HL-60 (cell line): ENCODE data around the gene ARFIP1.

Source experiments
- DNase-seq, 2 experiments: peaks; one replicate each; pipeline ENCODE4 v3.0.0-alpha.2; 2010 to 2020; ENCODE audit warnings: low read depth in 1 of 2, low spot score in 1 of 2
- H3K27ac ChIP-seq: fragments of 250-450 bp; sonication (Bioruptor Pico); replicated peaks from 2 replicates; pipeline ENCODE4 v1.5.1; 2020; ENCODE audit warnings: mild to moderate bottlenecking, moderate library complexity
- H3K27me3 ChIP-seq: fragments of 250-450 bp; sonication (Bioruptor Pico); 2 replicates; pipeline ENCODE4 v1.5.1; 2021; ENCODE audit warnings: mild to moderate bottlenecking, moderate library complexity; ENCODE audit not compliant: insufficient read depth, poor library complexity, severe bottlenecking
- H3K4me3 ChIP-seq: replicated peaks from 2 replicates; pipeline ENCODE4 v1.5.1; 2011; ENCODE audit warnings: mild to moderate bottlenecking, control low read depth, low read length; ENCODE audit not compliant: insufficient read depth
- GABPA ChIP-seq: IDR thresholded peaks from 2 replicates; pipeline ENCODE4 v1.6.1; 2012; ENCODE audit warnings: low read depth
- POLR2AphosphoS5 ChIP-seq: IDR thresholded peaks from 2 replicates; pipeline ENCODE4 v1.6.1; 2012; ENCODE audit warnings: low read depth
- SPI1 ChIP-seq: IDR thresholded peaks from 2 replicates; pipeline ENCODE4 v1.6.1; 2012; ENCODE audit warnings: low read depth, mild to moderate bottlenecking, borderline replicate concordance
- TF ChIP-seq, protein P1 (sequence below): IDR thresholded peaks from one replicate; pipeline ENCODE4 v1.5.1; 2011; ENCODE audit warnings: low read length, control low read depth, inconsistent platforms; ENCODE audit not compliant: insufficient read depth
- TF ChIP-seq, protein P2 (sequence below): IDR thresholded peaks from 2 replicates; pipeline ENCODE4 v1.6.1; 2012; ENCODE audit warnings: low read depth; ENCODE audit not compliant: insufficient replicate concordance

ARFIP1 gene

DNA sequence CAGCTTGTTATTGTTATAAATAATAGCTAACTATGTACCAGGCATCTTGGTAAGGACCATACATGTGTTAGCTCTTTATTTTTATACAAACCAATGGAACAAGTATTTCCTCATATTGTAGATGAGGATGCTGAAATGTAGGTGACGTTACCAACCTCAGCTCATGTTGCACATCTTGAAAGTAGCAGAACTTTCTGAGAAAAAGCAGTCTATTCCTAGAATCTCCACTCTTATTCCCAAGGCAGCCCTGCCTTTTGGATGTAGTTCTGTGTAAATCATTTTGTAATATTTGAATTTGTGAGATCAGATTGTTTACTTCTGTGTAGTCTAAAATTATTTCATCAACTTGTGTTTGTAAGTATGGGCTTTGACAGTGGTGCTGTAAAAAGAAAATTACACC is 161.7 kb downstream of the ARFIP1 start:
- Histone ChIP-seq H3K4me3 (no peak overlapping the region), H3K27me3 (peaks cover 27% of the 10 kb centered on the region), H3K27ac (no peak overlapping the region)
- no peak for DNase-seq
- TF ChIP-seq GABPA: no peak
- TF ChIP-seq, protein P1, sequence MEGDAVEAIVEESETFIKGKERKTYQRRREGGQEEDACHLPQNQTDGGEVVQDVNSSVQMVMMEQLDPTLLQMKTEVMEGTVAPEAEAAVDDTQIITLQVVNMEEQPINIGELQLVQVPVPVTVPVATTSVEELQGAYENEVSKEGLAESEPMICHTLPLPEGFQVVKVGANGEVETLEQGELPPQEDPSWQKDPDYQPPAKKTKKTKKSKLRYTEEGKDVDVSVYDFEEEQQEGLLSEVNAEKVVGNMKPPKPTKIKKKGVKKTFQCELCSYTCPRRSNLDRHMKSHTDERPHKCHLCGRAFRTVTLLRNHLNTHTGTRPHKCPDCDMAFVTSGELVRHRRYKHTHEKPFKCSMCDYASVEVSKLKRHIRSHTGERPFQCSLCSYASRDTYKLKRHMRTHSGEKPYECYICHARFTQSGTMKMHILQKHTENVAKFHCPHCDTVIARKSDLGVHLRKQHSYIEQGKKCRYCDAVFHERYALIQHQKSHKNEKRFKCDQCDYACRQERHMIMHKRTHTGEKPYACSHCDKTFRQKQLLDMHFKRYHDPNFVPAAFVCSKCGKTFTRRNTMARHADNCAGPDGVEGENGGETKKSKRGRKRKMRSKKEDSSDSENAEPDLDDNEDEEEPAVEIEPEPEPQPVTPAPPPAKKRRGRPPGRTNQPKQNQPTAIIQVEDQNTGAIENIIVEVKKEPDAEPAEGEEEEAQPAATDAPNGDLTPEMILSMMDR: no peak
- TF ChIP-seq POLR2AphosphoS5: no peak
- TF ChIP-seq SPI1: no peak
- TF ChIP-seq, protein P2, sequence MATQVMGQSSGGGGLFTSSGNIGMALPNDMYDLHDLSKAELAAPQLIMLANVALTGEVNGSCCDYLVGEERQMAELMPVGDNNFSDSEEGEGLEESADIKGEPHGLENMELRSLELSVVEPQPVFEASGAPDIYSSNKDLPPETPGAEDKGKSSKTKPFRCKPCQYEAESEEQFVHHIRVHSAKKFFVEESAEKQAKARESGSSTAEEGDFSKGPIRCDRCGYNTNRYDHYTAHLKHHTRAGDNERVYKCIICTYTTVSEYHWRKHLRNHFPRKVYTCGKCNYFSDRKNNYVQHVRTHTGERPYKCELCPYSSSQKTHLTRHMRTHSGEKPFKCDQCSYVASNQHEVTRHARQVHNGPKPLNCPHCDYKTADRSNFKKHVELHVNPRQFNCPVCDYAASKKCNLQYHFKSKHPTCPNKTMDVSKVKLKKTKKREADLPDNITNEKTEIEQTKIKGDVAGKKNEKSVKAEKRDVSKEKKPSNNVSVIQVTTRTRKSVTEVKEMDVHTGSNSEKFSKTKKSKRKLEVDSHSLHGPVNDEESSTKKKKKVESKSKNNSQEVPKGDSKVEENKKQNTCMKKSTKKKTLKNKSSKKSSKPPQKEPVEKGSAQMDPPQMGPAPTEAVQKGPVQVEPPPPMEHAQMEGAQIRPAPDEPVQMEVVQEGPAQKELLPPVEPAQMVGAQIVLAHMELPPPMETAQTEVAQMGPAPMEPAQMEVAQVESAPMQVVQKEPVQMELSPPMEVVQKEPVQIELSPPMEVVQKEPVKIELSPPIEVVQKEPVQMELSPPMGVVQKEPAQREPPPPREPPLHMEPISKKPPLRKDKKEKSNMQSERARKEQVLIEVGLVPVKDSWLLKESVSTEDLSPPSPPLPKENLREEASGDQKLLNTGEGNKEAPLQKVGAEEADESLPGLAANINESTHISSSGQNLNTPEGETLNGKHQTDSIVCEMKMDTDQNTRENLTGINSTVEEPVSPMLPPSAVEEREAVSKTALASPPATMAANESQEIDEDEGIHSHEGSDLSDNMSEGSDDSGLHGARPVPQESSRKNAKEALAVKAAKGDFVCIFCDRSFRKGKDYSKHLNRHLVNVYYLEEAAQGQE: no peak

DNA sequence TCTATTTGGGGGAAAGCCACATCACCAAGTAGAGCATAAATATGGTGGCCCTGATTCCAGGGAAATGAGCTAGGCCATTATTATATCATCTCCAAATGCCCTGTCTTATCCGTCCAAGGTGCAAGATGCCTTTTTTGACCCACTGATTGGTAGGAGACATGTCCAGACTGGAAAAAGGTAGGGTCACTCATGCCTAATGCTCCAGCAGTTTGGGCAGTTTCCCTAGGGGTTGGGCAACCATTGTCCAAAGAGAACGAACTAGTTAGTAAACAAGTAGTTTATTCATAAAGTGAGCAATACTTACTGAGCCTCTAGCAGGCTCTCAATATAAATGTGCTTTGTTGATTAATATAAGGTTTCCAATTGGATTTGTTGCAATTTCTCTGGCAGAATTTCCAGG is 162.6 kb downstream of the ARFIP1 start:
- no peak overlapping the region for H3K4me3 ChIP-seq
- H3K27me3 ChIP-seq: peaks cover 18% of the 10 kb centered on the region
- no peak for DNase-seq
- TF ChIP-seq, protein P2: no peak
- TF ChIP-seq SPI1: no peak
- TF ChIP-seq, protein P1: no peak
- no peak for TF ChIP-seq POLR2AphosphoS5
- no peak for TF ChIP-seq GABPA
- no peak overlapping the region for H3K27ac ChIP-seq

DNA sequence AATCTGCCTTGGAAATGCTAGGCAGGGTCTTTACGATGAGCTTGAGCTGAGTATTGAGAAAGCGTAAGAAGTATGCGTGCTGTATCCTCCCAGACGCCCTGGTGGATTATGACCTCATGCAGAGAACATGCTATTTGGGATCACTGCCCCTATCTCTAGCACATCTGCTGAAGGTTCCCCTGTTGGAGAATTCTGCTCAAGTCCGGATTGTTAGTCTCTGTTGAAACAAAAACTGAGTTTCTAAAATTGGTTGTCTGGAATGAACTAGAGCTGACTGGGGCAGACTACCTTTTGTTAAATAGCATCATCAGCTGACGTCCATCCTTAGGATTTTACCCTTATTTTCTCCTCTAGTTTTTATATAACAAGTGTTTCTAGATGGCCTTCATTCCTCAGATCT is 163.9 kb downstream of the ARFIP1 start:
- peaks cover 7% of the 10 kb centered on the region for H3K27me3 ChIP-seq
- no peak for DNase-seq
- TF ChIP-seq, protein P1: no peak
- no peak for TF ChIP-seq POLR2AphosphoS5
- TF ChIP-seq, protein P2: no peak
- no peak for TF ChIP-seq SPI1
- TF ChIP-seq GABPA: no peak
- no peak overlapping the region for H3K27ac ChIP-seq
- H3K4me3 ChIP-seq: no peak overlapping the region
